ENCODE results near the gene LRRFIP1. TPM values are rescaled to one million over a fixed set of nuclear protein-coding genes. Genes with fewer than 3 reads are reported as not detected.

The LRRFIP1 gene
- total and polyA plus RNA-seq, 12 donors = 91.5 to 132 (median 110) TPM

DNA sequence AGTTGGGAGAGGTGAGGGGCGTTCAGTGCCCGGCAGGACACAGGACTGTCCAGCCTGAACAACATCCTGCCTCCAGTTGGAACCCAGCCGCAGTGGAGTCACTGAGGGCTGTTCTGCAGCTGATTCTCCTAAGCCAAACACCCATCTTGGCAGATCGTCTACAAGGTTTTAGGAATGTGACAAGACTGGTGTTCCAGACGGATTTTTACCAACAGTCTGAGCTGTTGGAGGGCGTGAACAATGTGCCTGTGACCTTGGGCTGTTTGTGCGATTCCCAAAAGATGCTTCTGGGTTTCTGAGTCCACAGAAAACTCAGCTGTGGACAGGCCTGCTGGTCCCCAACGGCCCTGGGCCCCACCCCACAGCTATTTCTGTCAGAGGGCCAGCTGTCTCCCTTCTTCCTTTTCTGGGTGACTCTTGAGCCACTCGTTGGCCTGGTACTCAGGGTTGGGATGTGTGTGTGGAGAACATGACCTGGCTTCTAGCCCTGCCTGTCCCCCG, 5.7 kb downstream of the LRRFIP1 start:
- H3K36me3 ChIP-seq = peaks cover 0 to 11% (median 0%) of the 10 kb centered on the region in 9 donors
- no peak overlapping the region for H3K4me3 ChIP-seq
- DNase-seq = peak; percentile 50 to 66
- TF ChIP-seq, protein P1, sequence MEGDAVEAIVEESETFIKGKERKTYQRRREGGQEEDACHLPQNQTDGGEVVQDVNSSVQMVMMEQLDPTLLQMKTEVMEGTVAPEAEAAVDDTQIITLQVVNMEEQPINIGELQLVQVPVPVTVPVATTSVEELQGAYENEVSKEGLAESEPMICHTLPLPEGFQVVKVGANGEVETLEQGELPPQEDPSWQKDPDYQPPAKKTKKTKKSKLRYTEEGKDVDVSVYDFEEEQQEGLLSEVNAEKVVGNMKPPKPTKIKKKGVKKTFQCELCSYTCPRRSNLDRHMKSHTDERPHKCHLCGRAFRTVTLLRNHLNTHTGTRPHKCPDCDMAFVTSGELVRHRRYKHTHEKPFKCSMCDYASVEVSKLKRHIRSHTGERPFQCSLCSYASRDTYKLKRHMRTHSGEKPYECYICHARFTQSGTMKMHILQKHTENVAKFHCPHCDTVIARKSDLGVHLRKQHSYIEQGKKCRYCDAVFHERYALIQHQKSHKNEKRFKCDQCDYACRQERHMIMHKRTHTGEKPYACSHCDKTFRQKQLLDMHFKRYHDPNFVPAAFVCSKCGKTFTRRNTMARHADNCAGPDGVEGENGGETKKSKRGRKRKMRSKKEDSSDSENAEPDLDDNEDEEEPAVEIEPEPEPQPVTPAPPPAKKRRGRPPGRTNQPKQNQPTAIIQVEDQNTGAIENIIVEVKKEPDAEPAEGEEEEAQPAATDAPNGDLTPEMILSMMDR (IDR thresholded peaks at IDR 0.05) = no peak
- peaks cover 0 to 14% (median 3%) of the 10 kb centered on the region in 11 donors for H3K9me3 ChIP-seq
- H3K4me1 ChIP-seq = peaks cover 14 to 71% (median 57%) of the 10 kb centered on the region in 9 donors
- intact Hi-C loops (cut with DNase I) = no loop called here
- H3K27ac ChIP-seq = peak overlapping the region; percentile 10 to 95 (median 74)
- H3K27me3 ChIP-seq = peaks cover 0 to 11% (median 3%) of the 10 kb centered on the region in 7 donors
- 36 to 41% methylated on average over 10 of the region's 10 CpGs for WGBS, 2 donors
- ATAC-seq = peak; percentile 48 to 79 (median 67)

DNA sequence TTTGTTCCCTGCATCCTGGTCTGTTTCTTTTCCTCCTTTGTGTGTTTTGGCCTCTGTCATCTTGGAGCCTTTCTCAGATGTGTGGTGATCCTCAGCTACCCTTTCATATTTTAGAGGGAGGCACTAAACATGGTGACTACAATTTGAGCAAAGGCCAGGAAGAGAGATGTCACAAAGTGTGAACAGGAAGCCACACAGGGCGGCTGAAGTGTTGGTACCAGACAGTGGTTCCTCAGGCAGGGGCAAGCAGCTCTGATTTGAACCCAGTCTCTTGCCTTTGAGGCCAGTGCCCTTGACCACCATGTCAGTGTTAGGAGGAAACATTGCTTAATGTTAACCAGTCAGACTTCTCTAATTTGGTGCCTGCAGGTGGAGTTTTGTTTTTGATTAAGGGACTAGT, 9.2 kb downstream of the LRRFIP1 start:
- H3K36me3 ChIP-seq = peaks cover 0 to 8% (median 0%) of the 10 kb centered on the region in 9 donors
- no peak overlapping the region for H3K4me3 ChIP-seq
- intact Hi-C loops (cut with DNase I) = no loop called here
- 84 to 92% methylated on average over 1 of the region's 1 CpG for WGBS, 2 donors
- peaks cover 9 to 60% (median 46%) of the 10 kb centered on the region in 9 donors for H3K4me1 ChIP-seq
- H3K27ac ChIP-seq = no peak overlapping the region
- no peak for ATAC-seq
- no peaks in the 10 kb centered on the region for H3K27me3 ChIP-seq
- TF ChIP-seq, protein P1 (IDR thresholded peaks at IDR 0.05) = no peak
- DNase-seq = no peak
- peaks cover 0 to 14% (median 3%) of the 10 kb centered on the region in 11 donors for H3K9me3 ChIP-seq

DNA sequence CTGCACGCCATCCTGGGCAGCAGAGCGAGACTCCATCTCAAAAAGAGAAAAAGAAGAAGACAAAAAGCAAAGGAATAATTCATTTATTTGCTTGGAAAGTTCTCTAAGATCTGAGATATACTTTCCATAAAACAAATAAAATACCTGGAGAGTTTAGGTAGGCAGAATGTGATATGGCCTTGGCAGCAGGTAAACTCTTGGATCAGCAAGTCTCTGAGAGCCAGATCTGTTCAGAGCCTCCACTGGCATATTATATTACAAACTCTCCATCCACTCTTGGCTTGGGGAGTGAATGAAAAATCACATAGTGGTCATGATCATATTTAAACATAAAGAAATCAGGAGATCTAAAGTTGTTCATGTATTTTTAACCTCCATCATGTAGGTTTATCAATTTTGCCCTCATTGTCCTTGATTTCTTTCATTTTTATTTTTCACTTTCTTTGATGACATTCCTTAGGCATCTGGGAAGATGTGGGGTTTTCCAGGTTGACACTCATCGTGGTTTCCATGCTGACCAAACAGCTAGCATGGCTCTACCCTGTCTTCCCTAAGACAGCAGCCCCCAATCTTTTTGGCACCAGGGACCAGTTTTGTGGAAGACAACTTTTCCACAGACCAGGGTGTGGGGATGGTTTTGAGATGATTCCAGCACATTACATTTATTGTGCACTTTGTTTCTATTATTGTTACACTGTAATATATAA, 10.2 kb downstream of the LRRFIP1 start:
- Histone ChIP-seq H3K4me3 (no peak overlapping the region), H3K9me3 (peaks cover 0 to 14% (median 3%) of the 10 kb centered on the region in 11 donors), H3K27me3 (no peaks in the 10 kb centered on the region), H3K4me1 (peaks cover 8 to 52% (median 37%) of the 10 kb centered on the region in 9 donors), H3K36me3 (peaks cover 0 to 4% (median 0%) of the 10 kb centered on the region in 9 donors), H3K27ac (no peak overlapping the region)
- no peak for DNase-seq
- TF ChIP-seq, protein P1 (IDR thresholded peaks at IDR 0.05) = no peak
- WGBS, 2 donors = 81 to 96% methylated on average over 3 of the region's 3 CpGs
- intact Hi-C loops (cut with DNase I) = no loop called here
- no peak for ATAC-seq

DNA sequence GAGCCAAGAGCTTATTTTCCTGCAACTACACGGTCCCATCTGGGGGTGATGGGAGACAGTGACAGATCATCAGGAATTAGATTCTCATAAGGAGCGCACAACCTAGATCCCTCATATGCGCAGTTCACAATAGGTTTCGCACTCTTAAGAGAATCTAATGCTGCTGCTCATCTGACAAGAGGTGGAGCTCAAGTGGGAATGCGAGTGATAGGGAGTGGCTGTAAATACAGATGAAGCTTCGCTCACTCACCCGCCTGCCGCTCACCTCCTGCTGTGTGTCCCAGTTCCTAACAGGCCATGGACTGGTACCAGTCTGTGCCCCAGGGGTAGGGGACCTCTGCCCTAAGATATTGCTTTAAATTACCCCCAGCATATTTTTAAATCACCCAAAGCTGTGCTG, 10.8 kb downstream of the LRRFIP1 start:
- H3K27me3 ChIP-seq = no peaks in the 10 kb centered on the region
- DNase-seq = no peak
- H3K36me3 ChIP-seq = peaks cover 0 to 4% (median 0%) of the 10 kb centered on the region in 9 donors
- no peak overlapping the region for H3K4me3 ChIP-seq
- peaks cover 0 to 14% (median 3%) of the 10 kb centered on the region in 11 donors for H3K9me3 ChIP-seq
- peak in 1 of 8 donors; percentile 10 for ATAC-seq
- H3K4me1 ChIP-seq = peaks cover 3 to 50% (median 32%) of the 10 kb centered on the region in 9 donors
- intact Hi-C loops (cut with DNase I) = no loop called here
- H3K27ac ChIP-seq = peak overlapping the region in 1 of 10 donors; percentile 79
- WGBS, 2 donors = 70 to 89% methylated on average over 8 of the region's 8 CpGs
- TF ChIP-seq, protein P1 (IDR thresholded peaks at IDR 0.05) = no peak
